Stimulated activated CD8-positive, alpha-beta memory T cell treated with anti-CD3 and anti-CD28 coated beads, Interleukin-12 subunit alpha, Interleukin-12 subunit beta, amount 100 ng/mL, for 4 hours (primary cell): ENCODE measurements around the gene MOCS1.

Experiments
- DNase-seq: peaks from one replicate; pipeline ENCODE4 v3.0.0-alpha.2; 2020; ENCODE audit warnings: low read depth

Gene MOCS1

DNA sequence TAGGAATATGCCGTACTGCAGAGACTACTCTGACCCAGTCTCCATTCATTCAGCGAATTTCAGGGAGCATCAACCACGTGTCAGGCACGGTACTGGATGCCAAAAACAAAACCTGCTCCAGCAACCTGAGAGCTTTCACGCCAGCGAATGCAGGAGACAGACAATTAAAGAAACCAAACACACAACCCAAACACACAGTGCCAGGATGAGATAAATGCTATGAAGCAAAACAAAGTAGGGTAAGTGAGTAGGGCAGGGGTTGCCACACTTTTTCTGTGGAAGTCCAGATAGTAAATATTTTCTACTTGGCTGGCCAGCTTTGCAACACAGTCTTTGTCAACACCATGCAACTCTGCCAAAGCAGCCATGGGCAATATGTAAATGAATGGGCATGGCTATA is 10.0 kb downstream of the MOCS1 start:
- no peak for DNase-seq

DNA sequence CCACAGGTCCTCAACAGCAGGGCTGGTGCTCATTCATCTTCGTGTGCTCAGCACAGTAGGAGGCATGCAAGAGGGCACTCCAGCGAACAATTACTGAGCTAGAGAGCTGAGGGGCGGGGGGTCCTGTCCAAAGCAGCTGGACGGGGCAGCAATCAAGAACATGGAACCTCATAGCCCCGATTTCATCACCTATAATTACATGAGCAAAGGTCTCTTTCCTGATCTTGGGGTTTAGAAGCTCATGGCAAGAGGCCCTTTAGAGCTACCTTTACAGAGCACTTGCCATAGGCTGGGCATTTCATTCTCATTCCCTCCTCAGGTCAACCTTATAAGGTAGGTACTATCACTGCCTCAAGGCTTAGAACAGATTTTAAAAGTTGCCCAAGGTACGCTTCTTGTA is 10.4 kb downstream of the MOCS1 start:
- DNase-seq = no peak

DNA sequence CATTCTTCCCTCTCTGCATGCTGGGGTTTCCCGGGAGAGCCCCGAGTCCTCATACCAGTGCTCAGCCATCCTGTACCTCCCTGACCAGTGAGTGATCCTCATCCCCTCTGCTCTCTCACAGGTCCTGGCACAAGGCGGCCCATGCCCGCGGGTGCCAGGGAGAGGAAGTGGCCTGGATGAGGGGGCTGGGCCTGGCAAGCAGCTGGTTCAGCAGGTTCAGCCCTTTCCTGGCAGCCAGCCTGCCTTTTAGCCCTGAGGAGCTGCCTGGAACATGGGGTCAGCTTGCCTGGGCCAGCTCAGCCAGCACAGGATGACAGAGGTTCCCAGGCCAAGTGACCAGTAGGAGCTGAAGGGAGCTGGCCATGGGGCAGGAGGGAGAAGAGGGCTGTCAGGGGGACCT is 10.9 kb downstream of the MOCS1 start:
- no peak for DNase-seq

DNA sequence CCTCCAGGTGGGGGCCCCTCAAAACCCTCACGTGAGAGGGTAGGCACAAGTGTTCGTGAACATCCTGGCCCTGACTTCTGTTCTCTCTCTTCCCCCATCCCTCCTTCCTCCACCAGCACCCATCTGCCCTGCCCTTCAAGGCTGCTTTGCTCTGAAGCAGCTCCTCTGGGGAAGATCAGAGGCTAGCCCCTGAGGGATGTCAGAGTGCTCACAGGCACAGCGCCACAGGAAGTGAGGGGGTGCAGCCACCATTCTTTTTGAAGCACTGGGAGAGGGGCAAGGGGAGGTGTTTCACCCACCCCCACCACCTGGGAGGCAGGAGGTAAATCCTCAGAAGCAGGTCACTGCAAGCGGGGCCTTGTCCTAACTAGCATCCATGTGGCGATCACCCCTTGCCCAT is 11.4 kb downstream of the MOCS1 start:
- no peak for DNase-seq

DNA sequence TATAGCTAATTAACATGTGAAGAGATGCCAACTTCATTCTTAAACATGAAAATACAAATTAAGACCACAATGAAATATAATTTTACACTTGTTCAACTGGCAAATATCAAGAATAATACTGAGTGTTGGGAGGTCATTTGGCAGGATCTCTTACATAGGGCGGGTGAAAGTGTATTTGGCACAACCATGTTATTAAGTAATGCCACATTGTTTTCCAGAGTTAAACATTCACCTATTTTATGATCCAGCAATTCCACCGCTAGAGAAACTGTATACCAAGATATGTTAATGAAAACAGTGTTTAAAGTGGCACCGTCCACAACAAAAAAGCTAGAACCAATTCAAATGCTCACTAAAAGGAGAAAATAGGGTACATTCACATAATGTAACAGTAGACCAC is 14.1 kb downstream of the MOCS1 start:
- no peak for DNase-seq

DNA sequence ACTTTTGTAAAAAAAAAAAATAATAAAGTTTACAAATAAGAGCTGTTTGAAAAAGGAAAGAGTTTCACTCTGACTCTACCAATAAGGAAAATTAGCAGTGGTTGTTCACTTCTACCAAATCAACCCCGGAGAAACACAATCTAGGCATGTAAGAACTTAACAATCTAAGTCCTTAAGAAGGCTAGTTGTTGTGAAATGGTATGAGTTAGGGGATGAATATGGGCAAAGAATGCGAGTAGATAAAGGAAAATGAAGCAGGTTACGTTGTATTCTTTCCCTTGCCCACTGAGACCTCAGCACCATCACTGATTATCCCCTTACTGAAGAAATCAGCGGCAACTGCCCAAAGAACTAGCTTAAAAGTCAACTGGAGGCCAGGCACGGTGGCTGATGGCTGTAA is 15.4 kb downstream of the MOCS1 start:
- DNase-seq = no peak

DNA sequence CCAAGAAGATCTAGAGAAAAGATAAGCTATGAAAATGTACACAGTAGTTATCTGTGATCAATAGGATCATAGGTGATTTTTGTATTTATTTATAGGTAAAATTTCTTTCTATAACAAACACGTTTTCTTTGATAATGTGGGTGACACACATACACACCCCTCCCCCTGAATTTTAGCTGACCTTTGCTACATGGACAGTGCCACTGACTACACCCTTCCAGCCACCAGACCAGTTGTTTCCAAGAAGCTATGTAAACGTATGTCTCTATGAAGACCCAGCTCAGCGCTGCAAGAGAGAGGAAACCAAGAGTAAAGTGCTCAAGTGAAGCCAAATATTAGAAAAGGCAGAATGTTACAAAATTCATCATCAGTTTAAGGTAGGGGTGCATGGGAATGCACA is 16.3 kb downstream of the MOCS1 start:
- no peak for DNase-seq

DNA sequence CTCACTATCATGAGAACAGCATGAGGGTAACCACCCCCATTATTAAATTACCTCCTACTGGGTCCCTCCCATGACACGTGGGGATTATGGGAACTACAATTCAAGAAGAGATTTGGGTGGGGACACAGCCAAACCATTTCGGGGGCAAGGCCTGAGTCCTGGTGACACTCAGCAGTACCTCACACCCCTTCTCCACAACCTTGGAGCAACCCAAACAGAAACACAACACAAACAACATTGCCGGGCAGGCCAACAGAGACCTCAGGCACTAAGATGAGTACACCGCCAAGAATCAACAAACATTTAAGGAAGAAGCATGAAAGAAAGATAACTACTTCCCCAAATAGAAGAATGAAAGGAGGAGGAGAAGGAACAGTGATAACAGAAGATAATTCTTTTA is 16.9 kb downstream of the MOCS1 start:
- DNase-seq = no peak

DNA sequence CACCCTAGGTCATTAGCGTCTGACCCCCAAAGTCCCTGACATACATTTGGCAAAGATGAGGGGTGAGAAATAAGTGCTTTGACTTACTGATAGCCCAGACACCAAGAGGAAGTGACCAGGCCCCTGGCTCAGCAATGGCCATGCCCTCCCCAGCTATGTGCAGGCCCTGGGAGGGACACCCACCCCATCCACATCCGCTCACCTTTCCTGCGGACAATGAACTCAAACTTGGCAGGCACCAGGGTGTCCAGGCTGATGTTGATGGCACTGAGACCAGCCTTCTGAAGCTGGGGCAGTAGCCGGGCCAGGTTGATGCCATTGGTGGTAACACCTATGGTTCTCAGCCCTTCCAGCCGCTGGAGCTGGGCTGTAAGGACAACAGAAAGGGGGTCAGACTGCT is 18.4 kb downstream of the MOCS1 start:
- no peak for DNase-seq

DNA sequence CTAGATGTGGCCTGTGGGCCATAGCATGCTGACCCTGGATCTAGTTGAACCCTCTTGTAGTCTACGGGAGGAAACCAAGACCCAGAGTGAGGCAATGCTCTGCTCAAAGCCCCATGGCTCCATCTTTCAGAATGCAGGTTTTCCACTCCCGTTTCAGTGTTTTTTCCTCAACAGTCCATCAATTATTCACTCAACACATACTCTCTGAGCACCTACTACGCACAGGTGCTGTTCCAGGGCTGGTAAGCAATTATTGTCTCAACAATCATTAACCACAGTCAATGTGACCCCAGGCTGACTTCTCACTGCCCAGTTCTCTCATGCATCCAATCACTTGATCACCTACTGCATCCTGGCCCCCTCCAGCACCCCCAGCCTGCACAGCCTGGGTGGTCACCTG is 20.0 kb downstream of the MOCS1 start:
- DNase-seq = no peak

DNA sequence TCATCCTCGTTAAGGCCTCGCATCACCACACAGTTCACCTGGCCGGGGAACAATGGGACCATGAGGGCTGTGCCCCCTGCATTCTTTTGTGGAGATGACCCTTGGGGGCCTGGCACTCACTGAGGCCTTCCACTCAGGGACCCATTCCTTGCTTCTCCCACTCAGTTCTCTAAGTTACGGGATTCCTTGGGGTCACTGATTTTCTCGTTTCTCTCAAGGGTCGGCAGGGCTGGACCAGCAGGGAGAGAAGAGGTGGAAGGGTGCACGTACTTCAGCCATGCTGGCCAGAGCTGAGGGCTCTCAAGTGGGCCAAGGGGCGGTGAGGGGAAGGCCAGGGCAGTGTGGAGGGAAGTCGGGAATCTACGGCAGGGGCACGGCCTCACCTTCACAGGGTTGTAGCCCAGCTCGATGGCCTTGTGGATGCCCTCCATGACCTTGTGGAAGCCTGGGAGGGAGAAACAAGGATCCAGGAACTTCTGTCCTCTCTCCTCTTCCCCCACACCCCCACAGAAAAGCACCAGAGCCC is 20.8 kb downstream of the MOCS1 start:
- DNase-seq = no peak

DNA sequence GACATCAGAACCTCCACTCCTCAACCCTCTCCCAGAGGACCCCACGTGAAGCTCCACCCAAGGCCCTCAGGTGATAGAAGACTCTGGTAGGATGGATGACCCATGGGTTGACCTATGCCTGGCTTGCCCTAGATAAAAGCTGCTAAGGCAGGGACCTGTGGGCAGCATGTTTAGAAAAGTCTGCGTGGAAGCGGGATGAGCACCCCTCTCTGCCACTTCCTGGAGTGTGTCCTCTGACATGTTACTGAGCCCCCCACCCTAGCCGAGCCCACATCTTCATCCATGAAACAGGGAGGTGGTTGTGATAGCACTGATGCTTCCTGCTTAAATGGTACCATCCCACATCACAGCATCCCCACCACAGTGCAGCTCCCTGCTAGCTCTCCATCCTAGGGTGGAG is 21.8 kb downstream of the MOCS1 start:
- no peak for DNase-seq

DNA sequence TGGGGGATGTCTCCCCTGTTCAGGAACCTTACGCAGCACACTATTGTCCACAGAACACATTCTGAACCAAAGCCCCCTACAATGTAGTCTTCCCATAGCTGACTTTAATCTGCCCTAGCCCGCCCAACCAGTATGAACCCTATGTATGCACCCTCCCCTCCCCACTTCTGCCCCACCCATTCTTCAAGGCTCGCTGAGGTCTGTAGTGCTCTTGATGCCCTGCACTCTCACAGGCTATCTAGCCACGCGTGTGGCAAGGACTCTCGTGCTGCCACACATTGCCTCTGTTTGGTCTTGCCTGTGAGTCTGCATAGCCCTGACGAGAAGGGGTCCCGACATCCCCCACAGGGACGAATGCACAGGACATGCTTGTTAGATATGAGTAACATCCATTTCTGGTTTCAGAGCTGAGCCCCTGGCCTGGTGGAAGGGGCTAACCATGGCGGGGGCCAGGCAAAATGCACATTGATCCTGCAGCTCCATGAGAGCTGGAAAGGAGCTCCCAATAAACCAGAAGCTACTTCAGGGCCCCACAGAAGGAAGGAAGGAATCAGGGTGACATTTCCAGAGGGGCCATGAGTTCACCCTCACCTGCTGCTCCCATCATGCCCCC is 22.6 kb downstream of the MOCS1 start:
- DNase-seq = no peak

DNA sequence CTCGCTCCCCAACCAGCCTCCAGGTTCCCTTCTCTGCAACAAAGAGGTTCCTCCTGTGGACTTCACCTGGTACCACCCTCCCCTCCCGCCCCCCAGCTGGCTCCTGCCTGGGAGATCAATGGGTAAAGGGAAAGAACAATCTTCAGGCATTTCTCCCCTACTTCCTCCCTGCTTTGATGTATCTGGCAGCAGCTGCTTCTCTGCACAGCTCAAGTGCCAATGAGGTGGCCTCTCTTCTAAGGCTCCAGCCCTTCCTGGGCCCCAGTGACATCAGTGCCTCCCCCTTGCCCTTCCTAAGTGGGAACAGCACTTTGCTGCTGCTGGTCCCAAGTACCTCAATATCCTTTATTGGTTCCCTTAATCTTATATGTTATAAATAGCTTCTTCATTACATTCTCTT is 23.5 kb downstream of the MOCS1 start:
- DNase-seq = no peak

DNA sequence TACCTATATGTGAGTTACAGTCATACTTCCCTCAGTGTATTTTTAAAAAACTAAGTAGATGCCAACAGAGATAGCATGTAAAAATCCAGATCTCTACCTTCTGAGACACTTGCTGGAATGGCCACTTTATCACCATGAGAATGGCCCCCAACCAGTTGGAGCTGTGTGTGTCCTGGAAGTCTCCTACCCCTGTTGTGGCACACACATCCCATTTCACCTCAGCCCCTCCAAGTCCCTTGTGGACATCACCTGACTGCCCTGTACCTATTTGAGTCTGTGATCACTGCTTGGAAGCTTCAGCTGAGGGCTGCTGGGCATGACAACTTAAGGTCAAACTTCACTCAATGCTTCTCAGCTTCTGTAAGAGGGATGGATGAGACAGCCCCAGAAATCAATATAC is 24.1 kb downstream of the MOCS1 start:
- DNase-seq = no peak

DNA sequence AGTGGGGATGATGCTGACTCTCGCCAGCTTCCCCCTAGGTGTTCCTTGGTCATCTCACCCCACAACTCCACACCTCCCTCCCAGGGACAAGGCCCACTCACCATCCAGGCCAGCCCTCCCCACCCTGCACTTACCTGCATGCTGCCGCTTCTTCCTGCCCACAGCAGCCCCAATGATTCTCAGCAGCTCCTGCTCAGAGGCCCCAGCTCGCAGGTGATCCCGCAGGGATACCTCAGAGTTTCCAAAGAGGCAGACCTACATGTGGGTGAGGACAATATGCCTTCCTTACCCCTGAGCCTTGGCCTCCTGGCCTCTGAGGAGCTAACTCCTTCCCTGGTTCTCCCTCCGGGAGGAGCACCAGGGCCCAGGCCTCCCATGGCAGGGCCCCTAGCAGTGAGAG is 24.6 kb downstream of the MOCS1 start:
- no peak for DNase-seq

DNA sequence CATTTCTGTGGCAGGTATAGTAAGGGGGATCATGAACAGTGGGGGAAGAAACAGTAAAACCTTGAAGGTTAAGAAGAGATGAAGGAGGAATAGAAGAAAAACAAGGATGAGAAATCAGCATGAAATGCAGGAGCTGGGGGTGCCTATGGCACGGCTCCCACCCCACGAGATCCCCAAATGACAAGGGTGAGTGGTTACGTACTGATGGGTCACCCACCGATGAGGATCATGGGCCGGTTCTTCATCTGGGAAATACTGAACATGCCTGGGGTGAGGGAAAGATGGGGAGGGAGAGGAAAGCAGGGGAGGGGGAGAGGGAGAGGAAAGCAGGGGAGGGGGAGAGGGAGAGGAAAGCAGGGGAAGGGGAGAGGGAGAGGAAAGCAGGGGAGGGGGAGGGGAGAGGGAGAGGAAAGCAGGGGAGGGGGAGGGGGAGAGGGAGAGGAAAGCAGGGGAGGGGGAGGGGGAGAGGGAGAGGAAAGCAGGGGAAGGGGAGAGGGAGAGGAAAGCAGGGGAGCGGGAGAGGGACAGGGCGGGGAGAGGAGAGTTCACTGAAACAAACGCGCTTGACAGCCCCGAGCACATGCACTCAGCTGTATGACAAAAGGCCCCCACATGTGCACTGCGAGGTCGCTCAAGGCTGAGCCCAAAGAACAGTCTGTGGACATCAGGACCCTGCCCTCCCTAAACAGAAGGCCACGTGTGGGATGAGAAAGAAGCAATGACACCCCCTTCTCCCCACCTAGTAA is 25.3 kb downstream of the MOCS1 start:
- DNase-seq = no peak

DNA sequence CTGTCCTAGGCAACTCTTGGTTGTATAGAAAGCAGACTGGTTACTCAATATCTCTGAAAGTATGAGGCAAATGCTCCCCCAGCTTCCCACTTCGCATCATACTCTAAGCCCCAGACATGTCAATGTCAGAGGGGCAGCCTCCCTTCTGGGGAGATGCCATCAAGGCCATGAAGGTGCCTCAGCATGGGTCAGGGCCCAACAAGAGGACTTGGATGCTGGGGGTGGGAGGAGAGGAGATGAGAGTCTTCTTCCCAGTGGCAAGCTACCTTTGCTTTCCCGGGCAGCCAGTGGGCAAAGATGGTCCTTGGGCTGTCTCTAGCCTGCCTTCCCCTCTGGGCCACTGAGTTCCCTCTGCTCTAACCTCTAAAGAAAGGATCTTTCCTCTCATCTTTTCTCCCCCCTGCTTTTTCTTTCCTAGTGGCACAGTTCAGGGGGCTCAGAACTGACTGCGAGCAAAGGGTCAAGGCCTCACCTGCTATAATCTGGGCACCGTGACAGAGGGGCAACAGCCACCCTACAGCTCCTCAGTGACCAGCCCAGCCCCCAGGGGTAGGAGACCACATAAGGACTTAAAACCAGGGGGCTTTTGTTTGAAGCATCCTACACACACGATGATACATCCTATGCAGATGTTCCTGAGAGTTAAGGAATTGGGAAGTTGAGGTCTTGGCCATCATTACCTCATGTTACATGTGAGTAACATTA is 26.2 kb downstream of the MOCS1 start:
- no peak for DNase-seq

DNA sequence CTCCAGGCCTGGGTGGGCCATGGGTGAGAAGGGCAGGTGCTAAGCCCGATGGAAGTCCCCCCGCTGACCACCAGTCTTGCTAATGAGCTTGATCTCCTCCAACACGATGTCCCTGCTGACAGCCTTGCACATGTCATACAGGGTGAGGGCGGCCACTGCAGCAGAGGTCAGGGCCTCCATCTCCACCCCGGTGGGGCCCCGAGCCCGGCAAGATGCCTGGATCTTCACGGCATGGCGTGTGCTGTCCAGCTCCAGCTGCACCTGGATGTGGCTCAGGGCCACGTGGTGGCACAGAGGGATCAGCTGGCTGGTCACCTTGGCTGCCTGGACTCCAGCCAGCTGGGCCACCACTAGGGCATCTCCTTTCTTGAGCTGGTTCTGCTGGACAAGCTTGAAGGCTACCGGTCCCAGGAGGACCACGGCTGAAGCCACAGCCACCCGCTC is 27.9 kb downstream of the MOCS1 start:
- no peak for DNase-seq

DNA sequence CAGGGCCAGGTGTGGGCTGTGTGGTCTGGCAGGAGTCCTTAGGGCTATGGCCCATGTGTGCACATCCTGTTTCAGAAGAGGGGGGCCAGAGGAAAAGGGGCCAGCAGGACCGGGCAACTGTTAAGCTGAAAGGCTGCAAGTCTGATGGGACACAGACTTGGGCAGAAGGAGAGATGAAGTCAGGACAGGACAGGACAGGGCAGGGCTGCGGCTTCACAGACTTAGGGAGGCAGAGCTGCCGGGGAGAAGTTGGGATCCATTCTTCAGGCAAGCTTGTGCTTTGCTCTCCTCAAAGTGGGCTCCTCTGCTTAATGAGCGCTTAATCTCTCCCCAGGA is 28.7 kb downstream of the MOCS1 start:
- DNase-seq = no peak

DNA sequence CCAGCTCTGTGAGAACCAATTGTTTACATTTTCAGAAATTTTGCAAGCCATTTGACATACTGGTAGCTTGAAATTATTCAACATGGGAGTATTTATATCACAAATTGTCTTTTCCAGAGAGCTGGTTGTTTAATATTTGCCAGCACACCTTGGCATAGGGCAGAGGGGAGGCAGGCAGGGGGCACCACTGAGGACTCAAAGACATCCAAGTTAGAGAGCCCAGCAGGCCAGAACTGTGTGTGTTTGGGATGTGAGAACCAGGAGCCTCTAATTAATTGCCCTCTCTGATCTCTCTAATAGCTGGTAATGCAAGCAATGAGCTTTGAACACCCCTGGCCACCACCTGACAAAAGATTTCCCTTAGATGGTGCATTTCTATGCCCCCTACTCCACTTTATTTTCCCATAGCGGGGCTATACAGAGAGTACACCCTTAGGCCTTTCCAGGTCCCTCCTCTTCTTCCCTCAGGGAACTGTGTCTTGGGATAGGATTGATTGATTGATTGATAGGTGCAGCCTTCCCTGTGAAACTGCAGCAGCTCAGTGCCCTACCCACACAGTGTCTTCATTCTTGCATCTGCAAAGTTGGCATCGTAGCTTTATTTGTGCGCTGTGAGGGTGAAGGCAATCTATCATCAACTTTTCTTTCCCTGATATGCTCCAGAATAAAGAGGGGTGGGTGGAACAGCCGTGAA is 29.2 kb downstream of the MOCS1 start:
- DNase-seq = no peak

DNA sequence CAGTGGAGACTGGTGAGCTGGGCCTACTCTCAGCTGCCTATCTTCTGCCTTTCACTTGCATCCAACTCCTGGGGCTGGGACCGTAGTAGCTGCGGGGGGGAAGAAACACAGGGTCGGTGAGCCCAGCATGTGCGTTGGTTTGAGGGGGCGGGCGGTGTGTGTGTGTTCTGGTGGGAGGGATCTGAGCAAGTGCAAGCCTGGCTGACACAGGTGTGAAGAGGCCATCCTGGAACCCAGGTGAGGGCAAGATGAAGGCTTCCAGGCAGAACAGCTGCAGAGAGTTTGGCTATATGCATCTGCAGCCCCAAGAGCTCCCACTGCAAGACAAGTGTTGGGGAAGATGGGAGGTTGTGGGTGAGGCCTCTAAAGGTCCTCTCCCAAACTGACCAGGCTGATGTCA is 30.6 kb downstream of the MOCS1 start:
- no peak for DNase-seq
